Activated CD4-positive, alpha-beta T cell treated with anti-CD3 and anti-CD28 coated beads, Interleukin-2, Interleukin-4, amounts not matched to agents 100 ng/mL and 50 ng/mL, durations not matched to agents 16 hours and 8 hours (primary cell): ENCODE measurements around the gene DMAC1.
A peak's percentile ranks its signal among the peaks of the same experiment; 100 is the strongest.

Source experiments
- DNase-seq: peaks from one replicate; pipeline ENCODE4 v3.0.0-alpha.2; 2020; ENCODE audit warnings: low spot score

The DMAC1 gene

GRCh38 chr9:7782400-7783120 lies 17.0 kb downstream of the DMAC1 start:
- DNase-seq: no peak

- no peak for DNase-seq
Observed at GRCh38 chr9:7780261-7780988, 19.2 kb downstream of the DMAC1 start.

GRCh38 chr9:7778851-7779600 lies 20.6 kb downstream of the DMAC1 start:
- DNase-seq: no peak

GRCh38 chr9:7777771-7778170 lies 21.8 kb downstream of the DMAC1 start:
- no peak for DNase-seq

GRCh38 chr9:7770111-7770510 lies 29.5 kb downstream of the DMAC1 start:
- DNase-seq: no peak

GRCh38 chr9:7762600-7762999 lies 37.0 kb downstream of the DMAC1 start:
- DNase-seq: no peak

- DNase-seq: no peak
Observed at GRCh38 chr9:7760014-7760415, 39.6 kb downstream of the DMAC1 start.

- DNase-seq: peak; percentile 80
Observed at GRCh38 chr9:7756088-7756487, 43.5 kb downstream of the DMAC1 start.

GRCh38 chr9:7752481-7752880 lies 47.1 kb downstream of the DMAC1 start:
- no peak for DNase-seq
